GM12891 (cell line): ENCODE measurements around the gene POLR2F.

Experiments
- DNase-seq: peaks from one replicate; pipeline ENCODE4 v3.0.0; 2011; ENCODE audit warnings: low spot score; ENCODE audit not compliant: insufficient read length
- FAIRE-seq: peaks from 2 replicates; lab custom pipeline; 2011; peaks lifted over from hg19 to GRCh38; lab: Jason Lieb, UNC
- PAX5 ChIP-seq: IDR thresholded peaks from 2 replicates; pipeline ENCODE4 v1.6.1; 2011; ENCODE audit warnings: low read length, moderate library complexity, mild to moderate bottlenecking; ENCODE audit not compliant: insufficient read depth, severe bottlenecking
- POLR2A ChIP-seq: IDR thresholded peaks from 2 replicates; pipeline ENCODE4 v1.6.1; 2011; ENCODE audit warnings: low read depth, low read length, control low read depth
- POLR2AphosphoS5 ChIP-seq: IDR thresholded peaks from 2 replicates; pipeline ENCODE4 v1.6.1; 2011; ENCODE audit warnings: low read depth, low read length, control low read depth
- POU2F2 ChIP-seq: IDR thresholded peaks from 2 replicates; pipeline ENCODE4 v1.6.1; 2011; ENCODE audit warnings: low read depth, mild to moderate bottlenecking, control low read depth, low read length, moderate library complexity
- SPI1 ChIP-seq: IDR thresholded peaks from 2 replicates; pipeline ENCODE4 v1.6.1; 2011; ENCODE audit warnings: low read depth, low read length, control low read depth
- TAF1 ChIP-seq: IDR thresholded peaks from 2 replicates; pipeline ENCODE4 v1.6.1; 2011; ENCODE audit warnings: low read depth, low read length, control low read depth

The POLR2F gene

GRCh38 chr22:37982151-37982785 is 28.8 kb downstream of the POLR2F start:
- TF ChIP-seq POLR2A (no peak), PAX5 (no peak), POLR2AphosphoS5 (no peak)
- FAIRE-seq (no peak), DNase-seq (no peak)

DNA sequence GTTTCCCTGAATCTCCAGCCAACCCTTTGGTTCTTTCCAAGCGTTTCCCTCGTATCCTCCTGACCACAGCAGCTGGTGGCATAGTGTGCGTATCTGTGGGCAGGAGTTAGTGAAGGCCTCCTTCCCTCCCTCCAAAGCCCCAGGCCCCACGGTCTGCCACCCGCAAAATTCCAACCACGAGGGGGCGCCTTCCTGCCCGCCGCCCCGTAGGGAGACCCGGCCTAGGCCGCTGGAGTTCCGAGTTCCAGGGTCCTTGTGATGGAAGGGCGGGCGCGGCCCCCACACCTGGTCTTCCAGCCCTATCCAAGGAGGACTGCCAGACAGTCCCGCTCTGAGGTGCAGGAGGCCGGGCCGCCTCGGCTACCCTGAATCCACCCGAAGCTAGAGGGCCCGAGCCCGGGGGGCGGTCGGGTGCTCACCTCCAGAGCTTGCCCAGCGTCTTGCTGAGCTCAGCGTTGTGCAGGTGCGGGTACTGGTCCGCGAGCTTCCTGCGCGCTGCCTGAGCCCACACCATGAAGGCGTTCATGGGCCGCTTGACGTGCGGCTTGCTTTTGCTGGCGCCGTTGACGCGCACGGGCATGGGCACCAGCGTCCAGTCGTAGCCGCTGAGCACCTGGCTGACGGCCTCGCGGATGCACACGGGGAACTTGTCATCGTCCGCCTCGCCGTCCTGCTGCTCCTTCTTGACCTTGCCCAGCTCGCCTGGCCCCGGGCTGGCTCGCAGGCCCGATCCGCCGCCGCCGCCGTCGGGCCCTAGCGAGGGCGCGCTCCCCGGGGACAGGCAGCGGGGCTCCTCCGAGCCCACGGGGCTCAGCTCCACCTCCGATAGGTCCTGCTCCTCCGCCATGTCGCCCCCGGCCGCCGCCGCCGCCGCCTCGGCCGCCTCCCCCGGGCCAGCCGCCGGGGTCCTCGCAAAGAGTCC is 29.7 kb downstream of the POLR2F start:
- TF ChIP-seq PAX5 (no peak), SPI1 (no peak), POLR2A (no peak)
- FAIRE-seq, result no peak
- no peak for DNase-seq

DNA sequence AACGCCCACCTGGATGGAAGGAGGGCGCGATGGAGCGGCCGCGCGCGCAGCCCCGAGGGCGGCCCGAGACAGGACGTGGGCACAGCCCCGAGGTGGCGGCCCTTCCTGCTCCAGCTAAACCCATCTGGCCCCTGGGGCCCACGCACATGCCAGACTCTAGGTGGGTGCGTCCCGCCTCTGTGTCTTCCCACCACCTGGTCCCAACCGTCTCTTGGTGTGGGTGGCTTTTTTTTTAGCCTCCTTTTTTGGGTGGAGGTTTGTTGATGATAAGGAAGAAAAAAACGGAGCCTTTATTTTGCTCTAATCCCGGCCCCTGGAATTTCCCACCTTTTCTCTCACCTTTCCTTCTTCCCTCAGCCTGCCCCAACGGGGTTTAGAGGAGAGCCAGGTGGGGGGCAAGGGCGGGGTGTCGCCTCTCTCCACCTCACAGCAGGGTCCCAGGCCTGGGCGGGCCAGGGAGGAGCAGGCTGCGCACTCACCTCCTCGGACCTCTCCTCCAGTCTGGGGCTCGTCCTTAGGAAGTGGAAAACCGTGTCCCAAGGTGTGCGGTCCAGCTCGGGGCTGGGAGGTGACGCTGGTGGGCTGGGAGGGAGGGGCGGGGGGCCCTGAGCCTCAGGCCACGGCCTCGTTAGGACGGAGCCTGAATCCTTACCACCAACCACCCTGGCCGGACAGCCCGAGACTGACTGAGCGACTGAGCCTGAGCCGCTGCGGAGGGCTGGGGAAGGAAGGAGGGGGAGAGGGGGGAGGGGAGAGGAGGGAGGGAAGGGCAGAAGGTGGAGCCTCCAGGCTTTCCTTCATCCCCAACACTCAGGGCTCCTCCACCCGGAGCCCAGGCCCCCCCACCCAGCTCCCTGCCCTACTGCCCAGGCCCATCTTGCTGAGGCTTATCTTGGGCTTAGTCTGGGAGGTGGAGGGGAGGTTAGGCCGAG is 30.6 kb downstream of the POLR2F start, which contains the start of gene SOX10:
Gene SOX10 (minus strand): TSS at position 696 of the 932 bp plus-strand sequence. CDS start 771 bp downstream, outside the sequence.
- no peak for FAIRE-seq
- DNase-seq, result no peak
- TF ChIP-seq SPI1 (no peak), PAX5 (no peak), TAF1 (no peak), POLR2AphosphoS5 (no peak), POLR2A (no peak), POU2F2 (no peak)

DNA sequence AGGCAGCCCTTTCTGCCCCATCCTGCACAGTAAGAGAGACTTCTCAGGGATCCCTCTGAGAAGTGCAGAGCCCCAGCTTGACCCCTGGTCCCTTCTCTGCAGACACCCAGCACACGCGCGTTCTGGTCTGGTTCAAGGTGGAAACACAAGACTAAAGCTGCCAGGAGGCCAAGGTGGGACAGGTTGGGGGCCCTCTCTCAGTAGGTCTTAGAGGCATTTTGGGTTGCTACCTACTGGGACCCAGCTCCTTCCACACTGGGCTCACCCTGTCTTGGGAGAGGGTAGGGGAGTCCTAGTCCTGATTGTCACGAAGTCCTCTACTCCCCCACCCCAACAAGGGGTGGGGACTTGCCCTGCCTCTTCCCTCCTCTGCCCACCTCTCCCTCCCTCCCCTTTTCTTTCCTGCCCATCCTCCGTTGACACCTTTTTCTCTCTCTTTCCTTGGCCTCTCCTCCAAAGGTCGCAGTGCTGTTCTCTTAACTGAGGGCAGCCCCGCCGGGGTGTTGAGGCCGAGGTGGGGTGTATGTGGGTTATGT is 31.6 kb downstream of the POLR2F start:
- no peak for DNase-seq
- TF ChIP-seq SPI1 (no peak), POU2F2 (no peak), POLR2A (no peak), TAF1 (no peak), PAX5 (no peak), POLR2AphosphoS5 (no peak)
- FAIRE-seq, result no peak

DNA sequence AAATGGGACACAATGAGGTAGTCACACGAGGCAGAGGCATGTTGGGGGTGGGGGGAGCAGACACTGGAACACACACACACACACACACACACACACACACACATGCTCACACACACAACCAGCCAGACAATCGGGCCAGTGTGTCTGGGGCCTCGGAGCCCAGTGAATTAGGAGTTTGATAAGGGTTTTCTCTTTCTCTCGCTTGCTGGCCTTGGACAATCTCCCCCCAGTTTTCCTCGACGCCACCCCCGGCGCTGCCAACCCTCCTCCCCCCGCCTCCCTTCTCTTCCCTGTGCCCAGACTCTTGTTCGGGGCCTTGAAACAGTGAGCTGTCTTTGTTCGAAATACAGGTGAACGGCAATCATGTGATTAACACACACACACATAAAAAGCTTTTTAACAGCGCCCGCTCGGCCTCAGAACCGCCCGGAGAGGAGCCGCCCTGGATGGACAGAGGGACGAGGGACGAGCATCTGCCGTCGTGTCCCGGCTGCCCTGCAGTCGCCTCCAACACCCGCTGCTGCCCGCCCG is 32.3 kb downstream of the POLR2F start:
- FAIRE-seq, result no peak
- no peak for TF ChIP-seq POLR2A
- no peak for DNase-seq

DNA sequence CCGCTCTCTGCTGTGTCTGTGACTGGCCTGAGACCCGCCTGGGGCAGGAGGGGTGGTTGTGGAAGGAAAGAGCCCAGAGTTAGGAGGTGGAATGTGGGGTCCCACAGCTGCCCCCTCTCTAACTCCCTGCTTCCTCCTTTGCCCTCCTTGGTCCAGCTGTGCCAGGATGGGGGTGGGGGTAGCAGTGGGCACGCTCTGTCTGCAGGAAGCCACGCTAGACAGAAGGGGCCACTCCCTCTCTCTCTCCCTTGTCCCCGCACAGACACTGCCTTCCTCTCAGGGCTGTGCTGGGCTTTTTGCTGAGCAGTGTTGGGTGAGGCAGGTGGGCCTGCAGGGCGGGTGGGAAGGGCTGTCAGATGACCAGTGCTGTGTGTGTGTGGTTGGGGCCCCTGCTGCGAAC is 32.9 kb downstream of the POLR2F start:
- TF ChIP-seq SPI1 (no peak), TAF1 (no peak), POLR2A (no peak), POLR2AphosphoS5 (no peak), POU2F2 (no peak), PAX5 (no peak)
- no peak for DNase-seq
- no peak for FAIRE-seq

- FAIRE-seq (no peak), DNase-seq (no peak)
- TF ChIP-seq SPI1, result no peak
- TF ChIP-seq POLR2A, result no peak
- no peak for TF ChIP-seq POU2F2
- TF ChIP-seq PAX5, result no peak
- TF ChIP-seq POLR2AphosphoS5, result no peak
- no peak for TF ChIP-seq TAF1
Observed at GRCh38 chr22:37989146-37990045, 35.9 kb downstream of the POLR2F start.

- no peak for FAIRE-seq
- DNase-seq, result no peak
- TF ChIP-seq SPI1, result no peak
- TF ChIP-seq PAX5, result no peak
- no peak for TF ChIP-seq POU2F2
- no peak for TF ChIP-seq POLR2AphosphoS5
- no peak for TF ChIP-seq POLR2A
- no peak for TF ChIP-seq TAF1
Observed at GRCh38 chr22:37990301-37990700, 36.8 kb downstream of the POLR2F start.
